Measurements from ENCODE around the gene MMP14.
A peak's percentile ranks its signal among the peaks of the same experiment; 100 is the strongest.

MMP14 gene

DNA sequence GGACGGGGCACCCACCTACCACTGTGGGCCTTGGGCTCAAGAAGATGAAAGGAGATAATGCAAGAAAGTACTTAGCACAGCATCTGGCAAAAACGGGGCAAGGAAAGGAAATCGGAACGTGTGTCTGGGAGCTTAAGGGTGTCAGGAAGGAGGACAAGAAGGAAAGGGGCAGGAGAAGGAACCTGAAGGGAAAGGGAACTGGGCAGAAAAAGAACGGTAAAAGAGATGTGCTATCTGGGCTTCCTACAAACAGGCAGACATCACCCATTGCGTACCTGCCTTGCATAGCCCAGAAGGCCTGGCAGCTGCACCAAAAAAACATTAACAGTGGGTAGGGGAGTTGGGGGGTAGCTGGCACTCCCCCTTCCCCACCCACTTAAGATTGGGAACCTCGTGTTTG lies 45.7 kb downstream of the MMP14 start:
- H3K4me3 ChIP-seq (ENCODE audit: low read depth, low read length), result no peak overlapping the region

DNA sequence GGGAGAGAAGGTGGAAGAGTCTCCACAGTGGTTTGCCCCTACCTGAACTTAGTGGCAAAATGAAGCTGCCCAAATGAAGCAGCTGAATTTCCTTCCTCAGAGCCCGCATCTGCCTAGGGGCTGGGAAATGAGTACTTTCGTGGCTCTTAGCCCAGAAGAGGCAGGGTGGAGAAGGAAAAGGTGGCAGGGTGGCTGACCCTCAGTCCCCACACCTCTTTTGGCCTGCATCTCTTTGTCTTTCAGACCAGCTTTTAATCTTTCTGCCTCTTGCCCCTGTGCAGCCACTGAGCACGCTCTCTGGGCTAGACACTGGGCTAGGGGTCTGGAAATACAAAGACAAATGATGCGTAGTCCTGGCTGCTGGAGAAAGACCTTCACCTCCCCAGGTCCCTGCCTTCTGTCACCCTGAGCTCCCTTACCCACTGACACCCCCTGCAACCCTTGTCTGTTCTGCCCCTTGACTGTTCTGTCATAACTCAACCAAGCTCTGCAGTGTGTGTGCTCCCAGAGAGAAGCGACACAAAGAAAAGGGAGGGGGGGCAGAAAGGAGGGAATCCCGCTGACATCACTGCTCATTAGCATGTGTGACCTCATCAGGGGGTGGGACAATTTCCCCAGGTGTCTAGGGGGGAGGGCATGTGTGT lies 46.3 kb downstream of the MMP14 start:
- H3K27me3 ChIP-seq (ENCODE audit: control insufficient read depth, insufficient read depth, low read length), result no peaks in the 10 kb centered on the region
- peaks cover 10% of the 10 kb centered on the region for H3K79me2 ChIP-seq
- H3K36me3 ChIP-seq (ENCODE audit: control insufficient read depth, insufficient read depth, low read length), result no peaks in the 10 kb centered on the region
- peaks cover 32% of the 10 kb centered on the region for H3K4me1 ChIP-seq
- no peak overlapping the region for H3K4me3 ChIP-seq (ENCODE audit: low read depth, low read length)
- no peak overlapping the region for H3K9ac ChIP-seq
- TF ChIP-seq, protein P1, sequence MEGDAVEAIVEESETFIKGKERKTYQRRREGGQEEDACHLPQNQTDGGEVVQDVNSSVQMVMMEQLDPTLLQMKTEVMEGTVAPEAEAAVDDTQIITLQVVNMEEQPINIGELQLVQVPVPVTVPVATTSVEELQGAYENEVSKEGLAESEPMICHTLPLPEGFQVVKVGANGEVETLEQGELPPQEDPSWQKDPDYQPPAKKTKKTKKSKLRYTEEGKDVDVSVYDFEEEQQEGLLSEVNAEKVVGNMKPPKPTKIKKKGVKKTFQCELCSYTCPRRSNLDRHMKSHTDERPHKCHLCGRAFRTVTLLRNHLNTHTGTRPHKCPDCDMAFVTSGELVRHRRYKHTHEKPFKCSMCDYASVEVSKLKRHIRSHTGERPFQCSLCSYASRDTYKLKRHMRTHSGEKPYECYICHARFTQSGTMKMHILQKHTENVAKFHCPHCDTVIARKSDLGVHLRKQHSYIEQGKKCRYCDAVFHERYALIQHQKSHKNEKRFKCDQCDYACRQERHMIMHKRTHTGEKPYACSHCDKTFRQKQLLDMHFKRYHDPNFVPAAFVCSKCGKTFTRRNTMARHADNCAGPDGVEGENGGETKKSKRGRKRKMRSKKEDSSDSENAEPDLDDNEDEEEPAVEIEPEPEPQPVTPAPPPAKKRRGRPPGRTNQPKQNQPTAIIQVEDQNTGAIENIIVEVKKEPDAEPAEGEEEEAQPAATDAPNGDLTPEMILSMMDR (IDR thresholded peaks at IDR 0.05), result no peak
- H3K9me3 ChIP-seq (ENCODE audit: control insufficient read depth, low read length), result no peaks in the 10 kb centered on the region
- H3K27ac ChIP-seq, result peak overlapping the region; percentile 94
- peak overlapping the region; percentile 41 for H3K4me2 ChIP-seq (ENCODE audit: low read length)
- peak overlapping the region; percentile 61 for H2AFZ ChIP-seq

More for the DNA sequence above, 45.7 kb downstream of the MMP14 start:
- TF ChIP-seq, protein P1 (IDR thresholded peaks at IDR 0.05), result no peak
- no peaks in the 10 kb centered on the region for H3K9me3 ChIP-seq (ENCODE audit: control insufficient read depth, low read length)
- H3K4me2 ChIP-seq (ENCODE audit: low read length), result no peak overlapping the region
- peaks cover 32% of the 10 kb centered on the region for H3K4me1 ChIP-seq
- peak overlapping the region; percentile 94 for H3K27ac ChIP-seq
- no peak overlapping the region for H3K9ac ChIP-seq
- no peaks in the 10 kb centered on the region for H3K27me3 ChIP-seq (ENCODE audit: control insufficient read depth, insufficient read depth, low read length)
- peak overlapping the region; percentile 61 for H2AFZ ChIP-seq
- H3K79me2 ChIP-seq, result peaks cover 10% of the 10 kb centered on the region
- H3K36me3 ChIP-seq (ENCODE audit: control insufficient read depth, insufficient read depth, low read length), result no peaks in the 10 kb centered on the region

DNA sequence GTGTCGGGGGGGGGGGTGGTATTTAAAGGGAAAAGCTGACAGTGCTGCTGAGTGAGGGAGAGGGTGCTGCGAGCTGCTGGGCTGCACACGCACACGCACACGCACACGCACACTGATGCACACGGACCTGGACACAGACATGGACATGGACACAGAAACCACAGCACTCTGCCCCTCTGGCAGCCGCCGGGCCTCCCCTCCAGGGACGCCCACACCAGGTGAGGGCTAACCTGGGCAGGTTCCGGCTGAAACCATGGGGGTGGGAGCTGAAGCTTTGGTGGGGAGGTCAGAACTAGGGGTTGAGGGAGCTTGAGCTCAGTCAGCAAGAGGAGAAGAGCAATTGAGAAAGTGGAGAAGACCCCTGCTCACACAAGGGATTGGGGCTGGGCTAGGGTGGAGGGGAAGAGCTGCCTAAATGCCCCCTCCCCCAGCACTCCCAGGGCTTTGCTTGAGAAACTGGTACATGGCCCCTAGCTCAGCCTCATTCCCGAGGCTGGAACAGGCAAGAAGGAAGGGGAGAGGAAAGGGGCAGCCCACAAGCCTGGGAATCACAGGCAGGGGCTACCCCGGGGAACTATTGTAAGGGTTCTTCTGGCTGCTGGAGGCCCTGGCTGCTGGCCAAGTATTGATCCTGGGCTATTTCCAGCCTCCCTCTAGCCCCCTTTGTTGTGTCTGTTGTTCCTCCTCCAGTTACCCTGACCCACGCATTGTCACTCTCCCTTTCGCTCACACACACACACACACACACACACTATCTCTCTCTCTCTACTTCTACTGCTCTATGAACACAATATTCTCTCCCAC lies 47.0 kb downstream of the MMP14 start, which contains the start of gene REM2:
Gene REM2, plus strand, starts transcription at position 50 of the 804 bp plus-strand sequence. Its CDS starts 66 bp downstream, at position 116.
- TF ChIP-seq, protein P1 (IDR thresholded peaks at IDR 0.05), result no peak
- Histone ChIP-seq H3K4me3 (ENCODE audit: low read depth, low read length) (no peak within 1 kb of the TSS), H3K4me1 (peaks cover 36% of the 10 kb centered on the region), H3K79me2 (peaks cover 15% of the 10 kb centered on the region), H3K4me2 (ENCODE audit: low read length) (peak within 1 kb of the TSS; percentile 56), H3K9ac (no peak within 1 kb of the TSS), H3K36me3 (ENCODE audit: control insufficient read depth, insufficient read depth, low read length) (no peaks in the 10 kb centered on the region), H2AFZ (peak within 1 kb of the TSS; percentile 64), H3K27me3 (ENCODE audit: control insufficient read depth, insufficient read depth, low read length) (no peaks in the 10 kb centered on the region), H3K27ac (peak within 1 kb of the TSS; percentile 94), H3K9me3 (ENCODE audit: control insufficient read depth, low read length) (no peaks in the 10 kb centered on the region)

DNA sequence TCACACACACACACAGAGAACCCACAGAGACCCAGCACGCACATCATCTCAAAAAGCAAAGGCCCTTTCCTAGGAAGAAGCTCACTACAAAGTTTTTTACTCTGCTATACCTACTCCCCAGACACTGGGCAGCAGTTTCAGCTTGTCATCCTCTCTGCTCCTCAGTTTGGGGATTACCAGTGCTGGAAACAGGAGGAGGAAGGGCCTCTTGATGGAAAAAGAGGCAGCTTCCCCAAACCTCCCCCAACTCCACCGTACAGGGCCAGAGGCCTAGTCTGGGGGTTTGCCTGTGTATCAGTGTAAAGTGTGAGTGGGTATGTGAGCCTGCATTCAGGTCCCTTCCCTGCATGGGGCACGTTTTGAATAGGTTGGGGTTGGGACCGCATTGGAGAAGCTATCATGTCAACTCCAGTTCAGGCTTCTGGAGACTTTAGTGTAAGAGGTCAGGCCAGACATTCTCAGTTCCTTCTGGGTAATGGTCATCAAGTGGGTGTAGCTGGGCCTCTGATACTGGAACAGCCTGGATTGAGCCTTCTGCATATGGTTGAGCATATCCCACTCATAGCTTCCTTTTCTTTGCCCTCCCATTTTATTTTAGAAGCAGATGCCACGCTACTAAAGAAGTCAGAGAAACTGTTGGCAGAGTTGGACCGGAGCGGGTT lies 47.8 kb downstream of the MMP14 start:
- peak overlapping the region; percentile 94 for H3K27ac ChIP-seq

More for the DNA sequence above, 47.8 kb downstream of the MMP14 start:
- Histone ChIP-seq H3K4me1 (peaks cover 38% of the 10 kb centered on the region), H3K36me3 (ENCODE audit: control insufficient read depth, insufficient read depth, low read length) (no peaks in the 10 kb centered on the region), H3K4me2 (ENCODE audit: low read length) (no peak overlapping the region), H3K27me3 (ENCODE audit: control insufficient read depth, insufficient read depth, low read length) (no peaks in the 10 kb centered on the region), H3K9me3 (ENCODE audit: control insufficient read depth, low read length) (no peaks in the 10 kb centered on the region), H3K4me3 (ENCODE audit: low read depth, low read length) (no peak overlapping the region), H3K9ac (no peak overlapping the region), H3K79me2 (peaks cover 16% of the 10 kb centered on the region), H2AFZ (no peak overlapping the region)
- TF ChIP-seq, protein P1 (IDR thresholded peaks at IDR 0.05), result no peak
